ENCODE data around the gene LRCH3.

The LRCH3 gene

DNA sequence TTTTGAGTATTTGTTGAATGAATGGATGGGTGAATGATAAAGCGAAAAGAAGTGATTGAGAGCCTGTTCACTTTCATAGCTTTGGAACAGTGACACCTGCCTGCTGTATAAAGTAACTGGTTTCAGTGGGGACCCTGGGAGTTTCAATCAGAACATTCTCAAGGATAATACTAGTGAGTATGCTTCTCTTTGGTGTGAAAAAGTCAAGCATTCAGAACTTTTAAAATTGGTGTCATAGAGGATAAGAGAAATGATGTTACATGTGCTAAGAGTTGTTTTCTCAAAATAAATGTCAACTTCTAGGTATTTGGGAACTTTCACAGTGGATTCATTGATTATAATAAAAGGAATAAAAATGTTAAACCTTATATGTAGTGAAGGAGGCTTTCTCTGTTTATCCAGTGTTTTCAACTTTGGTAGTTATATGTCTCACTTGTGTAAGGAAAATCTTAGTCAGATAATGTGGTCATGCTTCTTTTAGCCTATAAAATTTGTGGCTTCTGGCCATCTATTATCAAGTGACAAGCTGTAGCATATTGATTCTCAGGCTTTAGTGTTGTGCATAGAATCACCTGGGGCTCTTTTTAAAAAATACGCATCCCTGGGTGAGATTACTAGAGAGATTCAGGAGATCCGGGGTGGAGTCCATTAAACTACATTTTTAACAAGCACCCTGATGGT lies 11.9 kb downstream of the LRCH3 start:
- TF ChIP-seq, protein P1, sequence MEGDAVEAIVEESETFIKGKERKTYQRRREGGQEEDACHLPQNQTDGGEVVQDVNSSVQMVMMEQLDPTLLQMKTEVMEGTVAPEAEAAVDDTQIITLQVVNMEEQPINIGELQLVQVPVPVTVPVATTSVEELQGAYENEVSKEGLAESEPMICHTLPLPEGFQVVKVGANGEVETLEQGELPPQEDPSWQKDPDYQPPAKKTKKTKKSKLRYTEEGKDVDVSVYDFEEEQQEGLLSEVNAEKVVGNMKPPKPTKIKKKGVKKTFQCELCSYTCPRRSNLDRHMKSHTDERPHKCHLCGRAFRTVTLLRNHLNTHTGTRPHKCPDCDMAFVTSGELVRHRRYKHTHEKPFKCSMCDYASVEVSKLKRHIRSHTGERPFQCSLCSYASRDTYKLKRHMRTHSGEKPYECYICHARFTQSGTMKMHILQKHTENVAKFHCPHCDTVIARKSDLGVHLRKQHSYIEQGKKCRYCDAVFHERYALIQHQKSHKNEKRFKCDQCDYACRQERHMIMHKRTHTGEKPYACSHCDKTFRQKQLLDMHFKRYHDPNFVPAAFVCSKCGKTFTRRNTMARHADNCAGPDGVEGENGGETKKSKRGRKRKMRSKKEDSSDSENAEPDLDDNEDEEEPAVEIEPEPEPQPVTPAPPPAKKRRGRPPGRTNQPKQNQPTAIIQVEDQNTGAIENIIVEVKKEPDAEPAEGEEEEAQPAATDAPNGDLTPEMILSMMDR (IDR thresholded peaks at IDR 0.05): 0 out of 2 replicates have a peak, but pooled peaks have one; percentile 6

DNA sequence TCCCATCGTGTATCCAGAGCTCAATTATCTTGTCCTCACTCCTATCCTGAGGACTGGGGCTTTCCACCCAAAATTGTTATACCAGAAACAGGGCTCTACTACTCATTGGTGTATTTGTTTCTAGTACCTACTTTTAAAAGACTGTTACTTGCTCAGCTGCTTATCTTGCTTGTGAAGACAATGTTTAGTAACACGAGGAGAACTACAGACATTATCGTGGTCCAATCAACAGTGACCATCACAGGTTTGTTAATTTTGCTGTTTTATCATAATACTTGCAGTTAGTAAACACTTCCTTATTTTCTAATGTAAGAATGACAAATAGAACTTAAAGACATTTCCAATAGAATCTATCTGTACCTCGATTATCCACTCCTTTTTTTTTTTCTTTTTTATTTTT lies 13.5 kb downstream of the LRCH3 start:
- TF ChIP-seq, protein P1 (IDR thresholded peaks at IDR 0.05): no peak

DNA sequence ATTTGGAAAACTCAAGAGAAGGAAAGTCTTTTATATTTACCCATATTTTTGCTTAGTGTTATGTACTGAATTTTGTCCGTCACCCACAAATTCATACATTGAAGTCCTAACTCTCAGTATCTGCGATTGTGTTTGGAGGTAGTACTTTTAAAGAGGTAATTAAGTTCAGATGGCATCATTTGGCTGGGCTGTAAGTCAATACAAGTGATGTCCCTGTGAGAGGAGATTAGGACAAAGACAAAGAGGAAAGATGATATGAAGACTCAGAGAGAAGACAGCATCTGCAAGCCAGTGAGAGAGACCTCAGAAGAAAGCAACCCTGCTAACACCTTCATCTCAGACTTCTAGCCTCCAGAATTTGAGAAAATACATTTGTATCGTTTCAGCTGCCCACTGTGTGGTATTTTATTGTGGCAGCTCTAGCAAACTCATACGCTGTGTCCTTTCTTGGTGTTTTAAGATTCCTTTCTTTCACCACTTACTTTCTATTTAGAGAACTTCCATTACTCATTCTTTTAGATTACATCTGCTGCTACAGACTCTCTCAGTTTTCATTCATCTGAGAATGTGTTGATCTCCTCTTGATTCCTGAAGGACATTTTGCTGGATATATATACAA lies 17.0 kb downstream of the LRCH3 start:
- TF ChIP-seq, protein P1 (IDR thresholded peaks at IDR 0.05): no peak

DNA sequence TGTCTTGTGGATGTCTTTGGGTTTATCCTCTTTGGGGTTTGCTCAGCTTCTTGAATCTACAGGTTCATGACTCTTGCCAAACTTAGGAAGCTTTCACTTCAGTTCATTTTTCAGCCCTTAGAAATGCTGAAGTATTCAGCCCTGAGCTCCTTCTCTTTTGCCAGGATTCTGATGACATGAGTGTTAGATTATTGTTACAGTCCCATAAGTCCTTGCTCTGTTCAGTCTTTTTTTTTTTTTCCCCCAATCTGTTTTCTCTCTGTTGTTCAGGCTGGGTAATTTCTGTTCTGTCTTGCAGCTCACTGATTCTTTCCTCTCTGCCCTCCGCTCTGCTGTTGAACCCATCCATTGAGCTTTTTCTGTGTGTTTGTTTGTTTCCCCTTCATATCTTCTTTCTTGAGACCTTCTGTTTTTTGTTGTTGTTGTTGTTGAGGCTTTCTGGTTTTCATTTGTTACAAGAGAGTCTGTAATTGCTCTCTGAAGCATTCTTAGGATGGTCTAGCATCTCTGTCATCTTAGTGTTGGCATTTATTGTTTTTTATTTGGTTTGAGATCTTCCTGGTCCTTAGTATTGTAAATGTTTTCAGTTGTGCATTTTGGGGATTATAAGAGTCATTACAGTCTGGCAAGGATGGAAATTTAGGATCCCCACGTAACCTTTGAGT lies 18.4 kb downstream of the LRCH3 start:
- TF ChIP-seq, protein P1 (IDR thresholded peaks at IDR 0.05): no peak

DNA sequence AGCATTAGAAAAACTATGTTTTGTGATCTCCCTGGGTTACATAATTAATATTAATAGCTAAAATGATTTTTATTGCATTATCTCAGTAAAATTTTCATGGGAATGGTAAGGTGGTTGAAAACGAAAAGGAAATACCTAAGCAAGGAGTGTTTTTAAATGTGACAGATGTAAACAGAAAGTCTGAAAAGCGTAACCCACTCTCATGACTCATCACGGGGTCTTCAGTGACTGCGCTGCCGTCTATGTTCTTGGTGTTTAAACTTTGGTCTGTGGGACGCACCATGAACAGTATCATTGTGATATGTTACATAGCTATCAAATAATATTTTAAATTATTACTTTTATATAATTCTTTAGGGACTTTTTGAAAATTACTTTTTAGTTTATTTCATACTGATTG lies 19.8 kb downstream of the LRCH3 start:
- TF ChIP-seq, protein P1 (IDR thresholded peaks at IDR 0.05): no peak

DNA sequence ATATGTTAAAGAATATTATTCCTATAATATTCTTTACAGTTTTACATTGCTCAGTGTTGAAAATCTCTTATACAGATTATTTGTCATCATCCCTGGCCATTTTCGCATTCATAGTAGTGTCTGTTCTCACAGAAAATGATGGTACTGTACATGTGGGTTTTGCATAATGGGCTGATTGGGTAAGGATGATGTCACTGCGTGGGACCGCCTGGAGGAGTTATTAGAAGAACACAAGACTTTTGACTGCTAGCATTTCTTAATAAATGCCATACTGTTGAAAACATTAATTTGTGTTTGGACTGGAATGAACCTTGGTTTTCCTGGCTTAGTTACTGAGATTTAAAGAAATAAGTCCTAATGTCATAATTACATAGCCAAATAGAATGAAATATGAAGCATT lies 20.3 kb downstream of the LRCH3 start:
- TF ChIP-seq, protein P1 (IDR thresholded peaks at IDR 0.05): no peak

DNA sequence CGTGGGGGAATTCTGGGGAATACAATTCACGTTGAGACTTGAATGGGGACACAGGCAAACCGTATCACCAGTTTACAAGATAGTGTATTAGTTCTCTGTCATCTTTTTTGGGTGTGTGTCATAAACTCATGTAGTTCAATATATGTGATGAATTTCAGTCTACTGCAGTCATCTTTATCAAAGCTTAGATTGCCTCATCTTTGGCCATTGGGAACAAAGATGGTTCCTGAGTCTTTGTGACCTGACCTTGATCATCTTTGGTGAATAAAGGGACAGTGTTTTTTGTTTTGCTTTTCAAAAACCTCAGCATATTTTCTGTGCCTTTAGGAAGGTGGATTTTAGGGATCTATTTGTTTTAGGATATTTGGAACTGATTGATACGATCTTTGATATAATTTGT lies 23.3 kb downstream of the LRCH3 start:
- TF ChIP-seq, protein P1 (IDR thresholded peaks at IDR 0.05): no peak

Measured in LNCAP (cell line).